A549 (cell line): ENCODE results near the gene DNM3.
"Not testable (repeated sequence)": the region's sequence is repeated elsewhere in the genome, so short reads cannot be mapped to it uniquely, and the experiment has no call there.

ENCODE experiments used
- CTCF ChIP-seq: fragments of >200 bp; sonication (Bioruptor Twin); formaldehyde crosslinking; IDR thresholded peaks from 3 replicates; pipeline ENCODE4 v1.5.1; 2016
- HEYL ChIP-seq: fragments of 250-450 bp; sonication (Bioruptor Pico); IDR thresholded peaks from 2 replicates; pipeline ENCODE4 v1.8.0; 2021; ENCODE audit warnings: mild to moderate bottlenecking, moderate library complexity
- MAFK ChIP-seq: fragments of 450-650 bp; IDR thresholded peaks from 2 replicates; pipeline ENCODE4 v1.6.1; 2014; ENCODE audit not compliant: partially characterized antibody
- POLR2A ChIP-seq: IDR thresholded peaks from 2 replicates; pipeline ENCODE4 v1.6.1; 2012; ENCODE audit warnings: mild to moderate bottlenecking, low read length
- RFX5 ChIP-seq: fragments of 450-650 bp; IDR thresholded peaks from 2 replicates; pipeline ENCODE4 v1.7.1; 2014; ENCODE audit warnings: antibody characterized with exemption, mild to moderate bottlenecking, moderate library complexity

GRCh38 chr1:172055816-172056419 is 214.6 kb downstream of the DNM3 start:
- not testable (repeated sequence) for TF ChIP-seq CTCF; HEYL (CRISPR knock-in tag); MAFK; POLR2A; RFX5
